A549 (cell line): ENCODE results near the gene FRMD6. TPM values are rescaled to one million over a fixed set of nuclear protein-coding genes. Genes with fewer than 3 reads are reported as not detected.

Experiments
- ATAC-seq, 2 experiments: fragments of 200-7000 bp in 1 of 2; fragments of >200 bp in 1 of 2; cut with Nextera tagmentation in 1 of 2; cut with Tn5 transposase in 1 of 2; 3 replicates each; pipeline versions ENCODE4 v1.8.0 to v1.9.1; 2018 to 2020; ENCODE audit warnings: mild to moderate bottlenecking in 1 of 2, moderate library complexity in 1 of 2
- CTCF ChIA-PET: fragments of 300-600 bp; sonication (Branson Sonifier 250); formaldehyde crosslinking; extraction: SDS; loops from one replicate; lab custom pipeline; 2021; ENCODE audit warnings: antibody characterized with exemption, inconsistent platforms; lab: Yijun Ruan, JAX
- POLR2A ChIA-PET: fragments of 350-600 bp; formaldehyde crosslinking; extraction: SDS; loops from one replicate; lab custom pipeline; 2021; ENCODE audit warnings: antibody characterized with exemption, inconsistent platforms; lab: Yijun Ruan, JAX
- DNase-seq, 2 experiments: peaks; one replicate each; pipeline versions ENCODE4 v3.0.0 to v3.0.0-alpha.2; 2011 to 2016; ENCODE audit warnings: low read depth in 1 of 2, low spot score in 1 of 2
- FAIRE-seq: peaks from 2 replicates; lab custom pipeline; 2011; peaks lifted over from hg19 to GRCh38; lab: Jason Lieb, UNC
- H3K27ac ChIP-seq, 2 experiments: fragments of >200 bp; sonication (Bioruptor Twin); formaldehyde crosslinking; 3 replicates each; pipeline ENCODE4 v1.5.1; 2016 to 2017
- H3K4me1 ChIP-seq: fragments of >200 bp; sonication (Bioruptor Twin); formaldehyde crosslinking; 3 replicates; pipeline ENCODE4 v1.6.1; 2016
- H3K4me2 ChIP-seq: fragments of >200 bp; sonication (Bioruptor Twin); formaldehyde crosslinking; 3 replicates; pipeline ENCODE4 v1.6.1; 2016
- H3K4me3 ChIP-seq: fragments of >200 bp; sonication (Bioruptor Twin); formaldehyde crosslinking; 3 replicates; pipeline ENCODE4 v1.5.1; 2016
- H3K9me3 ChIP-seq: fragments of >200 bp; sonication (Bioruptor Twin); formaldehyde crosslinking; 3 replicates; pipeline ENCODE4 v1.6.1; 2016
- BHLHE40 ChIP-seq: IDR thresholded peaks from 2 replicates; pipeline ENCODE4 v1.6.1; 2012; ENCODE audit warnings: low read depth, low read length, inconsistent platforms
- CBX8 ChIP-seq: fragments of 200-600 bp; sonication (generic); IDR thresholded peaks from 2 replicates; pipeline ENCODE4 v1.6.1; 2016
- CHD4 ChIP-seq: fragments of 200-600 bp; sonication (generic); IDR thresholded peaks from 2 replicates; pipeline ENCODE4 v1.6.1; 2016; ENCODE audit warnings: antibody characterized with exemption, mild to moderate bottlenecking, borderline replicate concordance
- E2F6 ChIP-seq: IDR thresholded peaks from 2 replicates; pipeline ENCODE4 v1.6.1; 2012; ENCODE audit warnings: low read depth, borderline replicate concordance
- EHF ChIP-seq: fragments of 250-450 bp; sonication (Bioruptor Pico); IDR thresholded peaks from 2 replicates; pipeline ENCODE4 v1.5.0; 2020; ENCODE audit warnings: mild to moderate bottlenecking
- EHMT2 ChIP-seq: fragments of 200-600 bp; sonication (generic); IDR thresholded peaks from 2 replicates; pipeline ENCODE4 v1.6.1; 2016; ENCODE audit warnings: antibody characterized with exemption, low read depth, mild to moderate bottlenecking, moderate library complexity
- EP300 ChIP-seq, 2 experiments: fragments of >200 bp; sonication (Bioruptor Twin); formaldehyde crosslinking; IDR thresholded peaks; 2 replicates in 1 of 2; 3 replicates in 1 of 2; pipeline ENCODE4 v1.6.1; 2016 to 2017
- ESRRA ChIP-seq: fragments of 150-350 bp; IDR thresholded peaks from 2 replicates; pipeline ENCODE4 v1.6.1; 2014; ENCODE audit warnings: mild to moderate bottlenecking, low read length, borderline replicate concordance
- HOXA7 ChIP-seq: fragments of 250-450 bp; sonication (Bioruptor Pico); IDR thresholded peaks from 2 replicates; pipeline ENCODE4 v1.5.0; 2020; ENCODE audit warnings: mild to moderate bottlenecking, moderate library complexity
- HOXB13 ChIP-seq: fragments of 250-450 bp; sonication (Bioruptor Pico); IDR thresholded peaks from 2 replicates; pipeline ENCODE4 v1.5.0; 2020; ENCODE audit warnings: low read depth, mild to moderate bottlenecking, moderate library complexity
- HOXB5 ChIP-seq: fragments of 250-450 bp; sonication (Bioruptor Pico); IDR thresholded peaks from 2 replicates; pipeline ENCODE4 v1.5.0; 2020; ENCODE audit warnings: mild to moderate bottlenecking, moderate library complexity
- MAFK ChIP-seq: fragments of 450-650 bp; IDR thresholded peaks from 2 replicates; pipeline ENCODE4 v1.6.1; 2014; ENCODE audit not compliant: partially characterized antibody
- MYC ChIP-seq: IDR thresholded peaks from 2 replicates; pipeline ENCODE4 v1.6.1; 2012; ENCODE audit warnings: mild to moderate bottlenecking, inconsistent platforms, low read length, improper control_type of control experiment, borderline replicate concordance
- NFE2L2 ChIP-seq: fragments of 150-350 bp; conservative IDR thresholded peaks from 2 replicates; pipeline ENCODE4 v1.6.1; 2014; ENCODE audit warnings: low read length
- NPAS2 ChIP-seq: fragments of 250-450 bp; sonication (Bioruptor Pico); IDR thresholded peaks from 2 replicates; pipeline ENCODE4 v1.8.0; 2022; ENCODE audit warnings: mild to moderate bottlenecking, moderate library complexity, borderline replicate concordance
- POLR2A ChIP-seq: IDR thresholded peaks from 2 replicates; pipeline ENCODE4 v1.6.1; 2012; ENCODE audit warnings: mild to moderate bottlenecking, low read length
- RAD21 ChIP-seq, 2 experiments: fragments of >200 bp in 1 of 2; sonication (Bioruptor Twin) in 1 of 2; formaldehyde crosslinking in 1 of 2; IDR thresholded peaks in 1 of 2; conservative IDR thresholded peaks in 1 of 2; 2 replicates in 1 of 2; 3 replicates in 1 of 2; pipeline ENCODE4 v1.6.1; 2012 to 2018; ENCODE audit warnings: inconsistent platforms in 1 of 2
- RARB ChIP-seq: fragments of 250-450 bp; sonication (Bioruptor Pico); IDR thresholded peaks from 2 replicates; pipeline ENCODE4 v1.8.0; 2021; ENCODE audit warnings: mild to moderate bottlenecking, moderate library complexity
- RFX5 ChIP-seq: fragments of 450-650 bp; IDR thresholded peaks from 2 replicates; pipeline ENCODE4 v1.7.1; 2014; ENCODE audit warnings: antibody characterized with exemption, mild to moderate bottlenecking, moderate library complexity
- RNF2 ChIP-seq: fragments of 200-600 bp; sonication (generic); IDR thresholded peaks from 2 replicates; pipeline ENCODE4 v1.6.1; 2016; ENCODE audit warnings: low read depth, mild to moderate bottlenecking, antibody characterized with exemption, moderate library complexity, borderline replicate concordance
- SMC3 ChIP-seq: fragments of >200 bp; sonication (Bioruptor Twin); formaldehyde crosslinking; IDR thresholded peaks from 3 replicates; pipeline ENCODE4 v1.6.1; 2018; ENCODE audit warnings: inconsistent platforms
- USF2 ChIP-seq: fragments of 450-650 bp; IDR thresholded peaks from 2 replicates; pipeline ENCODE4 v1.6.1; 2014; ENCODE audit warnings: antibody characterized with exemption
- WGBS: methylation state at CpG from one replicate; pipeline ENCODE4 v1.1.6; 2017; ENCODE audit errors: missing lambda C conversion rate; 5-methylcytosine and 5-hydroxymethylcytosine counted together
- polyA plus RNA-seq, 4 experiments: library from polyadenylated mRNA; depleted of rRNA in 3 of 4; stranded (reverse); fragments of >200 nt; fragmentation: RNase III in 1 of 4; extraction: RNeasy Plus Mini Kit Qiagen cat#74134 plus additional on column Dnase treatment in 1 of 4; gene quantifications; 2 replicates in 3 of 4; 3 replicates in 1 of 4; pipeline ENCODE4 v1.2.3, GENCODE V29; 2011 to 2017

The FRMD6 gene
- polyA plus RNA-seq, 2 of the 4 experiments (the other 2 are of a cell fraction) = 18.8 to 23.1 TPM

GRCh38 chr14:51607711-51608110 is 44.0 kb upstream of the FRMD6 start:
- TF ChIP-seq NFE2L2 (no peak), E2F6 (no peak), RFX5 (no peak), POLR2A (no peak), MAFK (no peak), CBX8 (no peak), SMC3 (no peak), HOXB13 (CRISPR knock-in tag) (no peak), EHMT2 (no peak), HOXB5 (CRISPR knock-in tag) (no peak), ESRRA (no peak), NPAS2 (CRISPR knock-in tag) (no peak), USF2 (no peak)
- Histone ChIP-seq H3K4me2 (no peak overlapping the region), H3K27ac (no peak overlapping the region), H3K4me3 (no peak overlapping the region), H3K4me1 (peaks cover 9% of the 10 kb centered on the region; the same call in 1 of the 3 replicates), H3K9me3 (no peaks in the 10 kb centered on the region)
- FAIRE-seq (no peak), ATAC-seq (no peak), DNase-seq (no peak)
- CTCF ChIA-PET = no interaction called here
- 85% methylated on average over 12 of the region's 12 CpGs for WGBS
- POLR2A ChIA-PET = no interaction called here

- H3K27ac ChIP-seq = peak overlapping the region in 1 of 2 experiments; percentile 7; a peak in 1 of 6 replicates
- no peak overlapping the region for H3K4me3 ChIP-seq
- H3K9me3 ChIP-seq = no peaks in the 10 kb centered on the region
- FAIRE-seq (no peak), DNase-seq (no peak), ATAC-seq (no peak)
- no peak for TF ChIP-seq HOXB13 (CRISPR knock-in tag)
- no peak for TF ChIP-seq EHF
- TF ChIP-seq RAD21 (conservative IDR thresholded peaks at IDR 0.05 in 1 of 2, IDR thresholded peaks at IDR 0.05 in 1 of 2) = no peak
- no peak for TF ChIP-seq RNF2
- TF ChIP-seq CHD4 = no peak
- TF ChIP-seq BHLHE40 = no peak
- no peak for TF ChIP-seq MYC
- TF ChIP-seq NPAS2 (CRISPR knock-in tag) = no peak
- no peak for TF ChIP-seq HOXA7
- TF ChIP-seq EP300 (IDR thresholded peaks at IDR 0.05) = no peak
- TF ChIP-seq MAFK = no peak
- TF ChIP-seq E2F6 = no peak
- ChIA-PET POLR2A (no interaction called here), CTCF (interaction anchor here (0.9 to 2.1 kb wide), 5 partner anchors 8 to 166 kb away, joined by 3 to 6 read pairs (median 4); no protein-coding TSS in a partner anchor)
- WGBS = 70% methylated on average over 8 of the region's 8 CpGs
- peaks cover 9% of the 10 kb centered on the region; the same call in 1 of the 3 replicates for H3K4me1 ChIP-seq
- H3K4me2 ChIP-seq = no peak overlapping the region
These were observed 42.3 kb upstream of the FRMD6 start for GRCh38 chr14:51609251-51609954.

GRCh38 chr14:51609955-51610283 is 41.8 kb upstream of the FRMD6 start:
- POLR2A ChIA-PET = no interaction called here
- ATAC-seq = peak in 1 of 2 experiments; percentile 34; a peak in 1 of 6 replicates
- TF ChIP-seq RARB (CRISPR knock-in tag) = no peak
- TF ChIP-seq MAFK = peak; percentile 81
- TF ChIP-seq, all 56 proteins: peak for 1
- H3K27ac ChIP-seq = peak overlapping the region in 1 of 2 experiments; percentile 7; a peak in 1 of 6 replicates
- no peaks in the 10 kb centered on the region for H3K9me3 ChIP-seq
- no peak for FAIRE-seq
- no peak overlapping the region for H3K4me3 ChIP-seq
- DNase-seq = peak in 1 of 2 experiments; percentile 14
- CTCF ChIA-PET = interaction anchor here (0.6 to 2.1 kb wide), 6 partner anchors 8 to 384 kb away, joined by 3 to 6 read pairs (median 3); no protein-coding TSS in a partner anchor
- H3K4me1 ChIP-seq = peaks cover 9% of the 10 kb centered on the region; the same call in 1 of the 3 replicates
- no peak overlapping the region for H3K4me2 ChIP-seq
- 87% methylated on average over 5 of the region's 5 CpGs for WGBS
